Esophagus muscularis mucosa (tissue), 4 donors: ENCODE results near the gene GNAO1.

Experiments
- CTCF ChIP-seq, 3 experiments: fragments of 200-600 bp in 2 of 3; fragments of 450-650 bp in 1 of 3; sonication (generic) in 2 of 3; IDR thresholded peaks; one replicate each; pipeline ENCODE4 v1.5.1; 2017 to 2019; ENCODE audit warnings: antibody characterized with exemption in 3 of 3, mild to moderate bottlenecking in 2 of 3, moderate library complexity in 1 of 3
- EP300 ChIP-seq: sonication (generic); formaldehyde crosslinking; IDR thresholded peaks from one replicate; pipeline ENCODE4 v1.6.1; 2017; ENCODE audit warnings: antibody characterized with exemption
- POLR2A ChIP-seq: fragments of 450-650 bp; IDR thresholded peaks from one replicate; pipeline ENCODE4 v1.6.1; 2017; ENCODE audit warnings: antibody characterized with exemption, moderate library complexity, mild to moderate bottlenecking, low read depth
- POLR2AphosphoS5 ChIP-seq, 2 donors: sonication (generic); formaldehyde crosslinking; IDR thresholded peaks; one replicate each; pipeline ENCODE4 v1.6.1; 2017; ENCODE audit warnings: antibody characterized with exemption in 2 of 2

DNA sequence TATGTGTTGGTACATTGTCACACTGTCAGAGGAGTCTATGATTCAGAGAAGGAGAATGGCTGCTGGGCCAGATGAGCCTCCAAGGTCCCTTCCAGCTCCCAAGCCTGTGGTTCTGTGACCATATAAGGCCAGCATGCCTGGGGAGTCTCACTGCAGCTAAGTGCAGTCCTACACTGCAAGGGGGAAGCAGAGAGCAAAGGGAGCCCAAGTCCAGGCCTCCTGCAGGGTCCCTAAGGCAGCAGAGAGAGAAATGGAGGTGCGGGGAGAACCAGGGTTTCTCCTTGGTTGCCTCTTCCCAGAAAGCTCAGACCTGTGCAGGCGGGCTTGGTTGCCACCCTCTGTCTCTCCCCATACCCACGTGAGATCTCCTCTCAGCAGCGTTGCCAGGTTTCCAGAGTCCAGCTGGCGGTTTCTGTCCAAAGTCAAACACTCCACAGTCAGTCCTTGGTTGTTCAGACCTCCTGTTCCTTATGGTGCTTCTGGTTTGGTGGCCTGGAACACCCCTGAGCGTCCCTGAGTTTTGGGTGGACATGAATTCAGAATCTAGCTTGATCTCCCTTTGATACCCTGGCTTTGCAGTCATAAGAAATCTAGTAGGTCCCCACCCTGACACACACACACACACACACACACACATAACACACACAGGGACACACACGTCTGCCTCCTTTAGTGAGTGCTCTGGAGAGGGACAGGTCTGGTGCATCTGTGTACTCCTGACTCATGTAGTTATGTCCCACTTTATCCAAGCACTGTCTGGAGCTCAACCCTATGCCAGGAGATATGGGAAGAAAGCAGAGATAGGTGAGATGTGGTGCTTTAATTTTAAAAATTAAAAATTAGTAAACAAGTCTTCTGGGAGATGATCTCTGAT lies 78.8 kb downstream of the GNAO1 start:
- TF ChIP-seq CTCF (IDR thresholded peaks at IDR 0.05) (peak in 2 of 3 experiments; percentile 24 to 37), POLR2A (no peak), EP300 (no peak), POLR2AphosphoS5 (IDR thresholded peaks at IDR 0.05) (peak; percentile 29 to 37)
